Neural cell (in vitro differentiated cells): Measurements from ENCODE around the gene WDR93.

Source experiments
- EP300 ChIP-seq: fragments of 450-650 bp; conservative IDR thresholded peaks from 2 replicates; pipeline ENCODE4 v1.6.1; 2014; ENCODE audit warnings: antibody characterized with exemption, mild to moderate bottlenecking, moderate library complexity; ENCODE audit not compliant: poor library complexity, severe bottlenecking
- EZH2 ChIP-seq: fragments of 200-600, 300-800 bp; shearing (Covaris generic), sonication (generic); IDR thresholded peaks from 2 replicates; pipeline ENCODE4 v1.6.1; 2014; ENCODE audit warnings: antibody characterized with exemption, low read length, borderline replicate concordance, mild to moderate bottlenecking; ENCODE audit not compliant: insufficient read depth, poor library complexity, severe bottlenecking
- MXI1 ChIP-seq: fragments of 450-650 bp; conservative IDR thresholded peaks from 2 replicates; pipeline ENCODE4 v1.6.1; 2014; ENCODE audit warnings: antibody characterized with exemption, mild to moderate bottlenecking; ENCODE audit not compliant: poor library complexity, severe bottlenecking
- RAD21 ChIP-seq: fragments of 450-650 bp; conservative IDR thresholded peaks from 2 replicates; pipeline ENCODE4 v1.6.1; 2014; ENCODE audit warnings: antibody characterized with exemption, mild to moderate bottlenecking, moderate library complexity
- SMC3 ChIP-seq: fragments of 450-650 bp; conservative IDR thresholded peaks from 2 replicates; pipeline ENCODE4 v1.6.1; 2014; ENCODE audit warnings: antibody characterized with exemption, mild to moderate bottlenecking, moderate library complexity; ENCODE audit not compliant: poor library complexity
- TAF1 ChIP-seq: IDR thresholded peaks from 2 replicates; pipeline ENCODE4 v1.6.1; 2012; ENCODE audit warnings: low read depth
- TF ChIP-seq, protein P1 (sequence below): fragments of 450-650 bp; IDR thresholded peaks from 2 replicates; pipeline ENCODE4 v1.5.1; 2014; ENCODE audit warnings: antibody characterized with exemption, mild to moderate bottlenecking, moderate library complexity; ENCODE audit not compliant: poor library complexity, severe bottlenecking
- TF ChIP-seq, protein P2 (sequence below): IDR thresholded peaks from 2 replicates; pipeline ENCODE4 v1.6.1; 2012; ENCODE audit warnings: borderline replicate concordance

DNA sequence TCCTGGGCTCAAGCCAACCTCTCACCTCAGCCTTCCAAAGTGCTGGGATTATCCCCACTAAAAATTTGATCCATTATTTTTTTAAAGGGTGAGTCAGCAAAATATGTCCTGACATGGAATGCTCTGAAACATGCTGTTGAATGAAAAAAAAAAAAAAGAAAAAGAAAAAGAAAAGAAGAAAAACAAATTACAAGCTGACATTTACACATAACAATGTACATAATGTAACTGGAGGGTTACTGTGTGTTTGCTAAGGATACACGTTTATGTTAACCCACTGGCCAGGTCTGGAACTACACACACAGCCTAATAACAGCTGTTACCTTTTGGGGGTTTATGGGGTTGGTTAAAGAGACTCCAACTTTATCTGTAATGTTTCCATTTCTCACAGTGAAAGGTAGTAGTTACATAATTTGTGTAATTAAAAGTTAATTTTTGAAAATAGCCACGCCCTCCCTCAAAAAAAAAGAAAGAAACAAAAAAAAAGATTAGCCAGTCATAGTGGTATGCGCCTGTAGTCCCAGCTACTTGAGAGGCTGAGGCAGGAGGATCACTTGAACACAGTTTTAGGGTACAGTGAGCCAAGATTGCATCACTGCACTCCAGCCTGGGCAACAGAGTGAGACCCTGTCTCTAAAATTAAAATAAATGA is 82.4 kb downstream of the WDR93 start:
- no peak for TF ChIP-seq EP300
- TF ChIP-seq SMC3 = no peak
- TF ChIP-seq, protein P1, sequence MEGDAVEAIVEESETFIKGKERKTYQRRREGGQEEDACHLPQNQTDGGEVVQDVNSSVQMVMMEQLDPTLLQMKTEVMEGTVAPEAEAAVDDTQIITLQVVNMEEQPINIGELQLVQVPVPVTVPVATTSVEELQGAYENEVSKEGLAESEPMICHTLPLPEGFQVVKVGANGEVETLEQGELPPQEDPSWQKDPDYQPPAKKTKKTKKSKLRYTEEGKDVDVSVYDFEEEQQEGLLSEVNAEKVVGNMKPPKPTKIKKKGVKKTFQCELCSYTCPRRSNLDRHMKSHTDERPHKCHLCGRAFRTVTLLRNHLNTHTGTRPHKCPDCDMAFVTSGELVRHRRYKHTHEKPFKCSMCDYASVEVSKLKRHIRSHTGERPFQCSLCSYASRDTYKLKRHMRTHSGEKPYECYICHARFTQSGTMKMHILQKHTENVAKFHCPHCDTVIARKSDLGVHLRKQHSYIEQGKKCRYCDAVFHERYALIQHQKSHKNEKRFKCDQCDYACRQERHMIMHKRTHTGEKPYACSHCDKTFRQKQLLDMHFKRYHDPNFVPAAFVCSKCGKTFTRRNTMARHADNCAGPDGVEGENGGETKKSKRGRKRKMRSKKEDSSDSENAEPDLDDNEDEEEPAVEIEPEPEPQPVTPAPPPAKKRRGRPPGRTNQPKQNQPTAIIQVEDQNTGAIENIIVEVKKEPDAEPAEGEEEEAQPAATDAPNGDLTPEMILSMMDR = no peak
- TF ChIP-seq TAF1 = no peak
- no peak for TF ChIP-seq EZH2
- no peak for TF ChIP-seq RAD21
- TF ChIP-seq, protein P2, sequence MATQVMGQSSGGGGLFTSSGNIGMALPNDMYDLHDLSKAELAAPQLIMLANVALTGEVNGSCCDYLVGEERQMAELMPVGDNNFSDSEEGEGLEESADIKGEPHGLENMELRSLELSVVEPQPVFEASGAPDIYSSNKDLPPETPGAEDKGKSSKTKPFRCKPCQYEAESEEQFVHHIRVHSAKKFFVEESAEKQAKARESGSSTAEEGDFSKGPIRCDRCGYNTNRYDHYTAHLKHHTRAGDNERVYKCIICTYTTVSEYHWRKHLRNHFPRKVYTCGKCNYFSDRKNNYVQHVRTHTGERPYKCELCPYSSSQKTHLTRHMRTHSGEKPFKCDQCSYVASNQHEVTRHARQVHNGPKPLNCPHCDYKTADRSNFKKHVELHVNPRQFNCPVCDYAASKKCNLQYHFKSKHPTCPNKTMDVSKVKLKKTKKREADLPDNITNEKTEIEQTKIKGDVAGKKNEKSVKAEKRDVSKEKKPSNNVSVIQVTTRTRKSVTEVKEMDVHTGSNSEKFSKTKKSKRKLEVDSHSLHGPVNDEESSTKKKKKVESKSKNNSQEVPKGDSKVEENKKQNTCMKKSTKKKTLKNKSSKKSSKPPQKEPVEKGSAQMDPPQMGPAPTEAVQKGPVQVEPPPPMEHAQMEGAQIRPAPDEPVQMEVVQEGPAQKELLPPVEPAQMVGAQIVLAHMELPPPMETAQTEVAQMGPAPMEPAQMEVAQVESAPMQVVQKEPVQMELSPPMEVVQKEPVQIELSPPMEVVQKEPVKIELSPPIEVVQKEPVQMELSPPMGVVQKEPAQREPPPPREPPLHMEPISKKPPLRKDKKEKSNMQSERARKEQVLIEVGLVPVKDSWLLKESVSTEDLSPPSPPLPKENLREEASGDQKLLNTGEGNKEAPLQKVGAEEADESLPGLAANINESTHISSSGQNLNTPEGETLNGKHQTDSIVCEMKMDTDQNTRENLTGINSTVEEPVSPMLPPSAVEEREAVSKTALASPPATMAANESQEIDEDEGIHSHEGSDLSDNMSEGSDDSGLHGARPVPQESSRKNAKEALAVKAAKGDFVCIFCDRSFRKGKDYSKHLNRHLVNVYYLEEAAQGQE = no peak
- TF ChIP-seq MXI1 = no peak
